ENCODE data around the gene RAB34.

DNA sequence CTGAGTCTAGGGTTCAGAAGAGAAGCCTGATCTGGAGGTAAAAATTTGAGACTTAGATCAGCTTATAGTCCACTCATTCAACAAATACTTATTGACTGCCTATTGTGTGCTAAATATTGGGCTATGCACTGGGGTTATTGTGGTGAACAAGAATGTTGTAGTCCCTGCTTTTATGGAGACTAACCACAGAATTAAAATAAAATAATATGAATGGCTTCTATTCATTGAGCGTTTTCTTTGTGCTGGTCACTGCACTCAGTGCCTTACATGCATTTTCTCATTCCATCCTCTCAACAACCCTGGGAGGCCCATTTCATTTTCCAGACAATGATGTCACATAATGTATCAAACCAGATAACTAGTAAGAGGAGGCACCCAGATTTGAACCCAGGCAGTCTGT, 15.7 kb upstream of the RAB34 start:
- TF ChIP-seq, protein P1, sequence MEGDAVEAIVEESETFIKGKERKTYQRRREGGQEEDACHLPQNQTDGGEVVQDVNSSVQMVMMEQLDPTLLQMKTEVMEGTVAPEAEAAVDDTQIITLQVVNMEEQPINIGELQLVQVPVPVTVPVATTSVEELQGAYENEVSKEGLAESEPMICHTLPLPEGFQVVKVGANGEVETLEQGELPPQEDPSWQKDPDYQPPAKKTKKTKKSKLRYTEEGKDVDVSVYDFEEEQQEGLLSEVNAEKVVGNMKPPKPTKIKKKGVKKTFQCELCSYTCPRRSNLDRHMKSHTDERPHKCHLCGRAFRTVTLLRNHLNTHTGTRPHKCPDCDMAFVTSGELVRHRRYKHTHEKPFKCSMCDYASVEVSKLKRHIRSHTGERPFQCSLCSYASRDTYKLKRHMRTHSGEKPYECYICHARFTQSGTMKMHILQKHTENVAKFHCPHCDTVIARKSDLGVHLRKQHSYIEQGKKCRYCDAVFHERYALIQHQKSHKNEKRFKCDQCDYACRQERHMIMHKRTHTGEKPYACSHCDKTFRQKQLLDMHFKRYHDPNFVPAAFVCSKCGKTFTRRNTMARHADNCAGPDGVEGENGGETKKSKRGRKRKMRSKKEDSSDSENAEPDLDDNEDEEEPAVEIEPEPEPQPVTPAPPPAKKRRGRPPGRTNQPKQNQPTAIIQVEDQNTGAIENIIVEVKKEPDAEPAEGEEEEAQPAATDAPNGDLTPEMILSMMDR (conservative IDR thresholded peaks at IDR 0.05), result no peak
- no peak for TF ChIP-seq ZFX (IDR thresholded peaks at IDR 0.05)
